Uterus (tissue), 2 donors: ENCODE data around the gene CLSTN1.

ENCODE experiments used
- CTCF ChIP-seq, 4 experiments: fragments of 200-600 bp in 2 of 4; fragments of 450-650 bp in 2 of 4; sonication (generic) in 2 of 4; IDR thresholded peaks; one replicate each; pipeline ENCODE4 v1.5.1; 2016 to 2019; ENCODE audit warnings: antibody characterized with exemption in 4 of 4, mild to moderate bottlenecking in 2 of 4, moderate library complexity in 1 of 4
- POLR2A ChIP-seq, 2 donors: fragments of 450-650 bp; IDR thresholded peaks; one replicate each; pipeline ENCODE4 v1.6.1; 2016; ENCODE audit warnings: antibody characterized with exemption in 2 of 2, mild to moderate bottlenecking in 1 of 2, moderate library complexity in 1 of 2

- TF ChIP-seq POLR2A (IDR thresholded peaks at IDR 0.05) (no peak), CTCF (IDR thresholded peaks at IDR 0.05) (no peak)
These were observed 12.4 kb downstream of the CLSTN1 start for GRCh38 chr1:9811239-9811966.
